Fibroblast of skin of abdomen (primary cell): Measurements from ENCODE around the gene IGSF8.

ENCODE experiments used
- DNase-seq: peaks from one replicate; pipeline ENCODE4 v3.0.0-alpha.2; 2013

IGSF8 gene

GRCh38 chr1:160103658-160104408, 5.4 kb upstream of the IGSF8 start:
- no peak for DNase-seq

GRCh38 chr1:160101717-160102522, 3.5 kb upstream of the IGSF8 start:
- no peak for DNase-seq

- peak; percentile 74 for DNase-seq
These were observed 2.8 kb upstream of the IGSF8 start for GRCh38 chr1:160101037-160101716.

GRCh38 chr1:160099716-160100375, 1.4 kb upstream of the IGSF8 start:
- no peak for DNase-seq

- DNase-seq: peak; percentile 93
These were observed 588 bp upstream of the IGSF8 start for GRCh38 chr1:160098852-160099561.

GRCh38 chr1:160097151-160097910, 1.1 kb downstream of the IGSF8 start:
- DNase-seq: no peak

- DNase-seq: no peak
These were observed 1.9 kb downstream of the IGSF8 start for GRCh38 chr1:160096274-160097116.

- DNase-seq: no peak
These were observed 2.9 kb downstream of the IGSF8 start for GRCh38 chr1:160095382-160096105.

- DNase-seq: no peak
These were observed 3.6 kb downstream of the IGSF8 start for GRCh38 chr1:160094806-160095205.

GRCh38 chr1:160094291-160094625, 4.2 kb downstream of the IGSF8 start:
- no peak for DNase-seq

- no peak for DNase-seq
These were observed 4.7 kb downstream of the IGSF8 start for GRCh38 chr1:160093624-160094290.

GRCh38 chr1:160093069-160093395, 5.4 kb downstream of the IGSF8 start:
- DNase-seq: no peak

- no peak for DNase-seq
These were observed 5.9 kb downstream of the IGSF8 start for GRCh38 chr1:160092366-160093068.

- DNase-seq: no peak
These were observed 6.7 kb downstream of the IGSF8 start for GRCh38 chr1:160091666-160092223.

GRCh38 chr1:160090760-160091159, 7.7 kb downstream of the IGSF8 start:
- no peak for DNase-seq

GRCh38 chr1:160089883-160090282, 8.5 kb downstream of the IGSF8 start:
- no peak for DNase-seq

GRCh38 chr1:160087118-160087662, 11.2 kb downstream of the IGSF8 start:
- DNase-seq: no peak

GRCh38 chr1:160086456-160086892, 11.9 kb downstream of the IGSF8 start:
- DNase-seq: no peak
